Vagina (tissue), 2 donors: ENCODE results near the gene RPGRIP1. TPM values are rescaled to one million over a fixed set of nuclear protein-coding genes. Genes with fewer than 3 reads are reported as not detected.

Experiments
- DNase-seq, 2 donors: peaks; one replicate each; pipeline ENCODE4 v3.0.0-alpha.2; 2017; ENCODE audit errors: extremely low spot score in 2 of 2
- H3K27ac ChIP-seq: fragments of 200-600 bp; sonication (generic); one replicate; pipeline ENCODE4 v1.5.1; 2019
- H3K27me3 ChIP-seq: fragments of 200-600 bp; sonication (generic); one replicate; pipeline ENCODE4 v1.5.1; 2019
- H3K36me3 ChIP-seq, 2 donors: fragments of 200-600 bp; sonication (generic); one replicate each; pipeline ENCODE4 v1.5.1; 2017 to 2019
- H3K4me1 ChIP-seq: fragments of 200-600 bp; sonication (generic); one replicate; pipeline ENCODE4 v1.5.1; 2019
- H3K4me3 ChIP-seq, 2 donors: fragments of 200-600 bp; sonication (generic); 1 replicate in 1 of 2; 2 replicates in 1 of 2; pipeline ENCODE4 v1.5.1; 2016 to 2019
- H3K9me3 ChIP-seq: fragments of 200-600 bp; sonication (generic); one replicate; pipeline ENCODE4 v1.5.1; 2019
- POLR2A ChIP-seq, 2 donors: fragments of 450-650 bp; IDR thresholded peaks; one replicate each; pipeline ENCODE4 v1.6.1; 2017; ENCODE audit warnings: antibody characterized with exemption in 2 of 2, mild to moderate bottlenecking in 2 of 2, moderate library complexity in 2 of 2
- POLR2AphosphoS5 ChIP-seq, 2 donors: sonication (generic); formaldehyde crosslinking; IDR thresholded peaks; one replicate each; pipeline ENCODE4 v1.9.0; 2017; ENCODE audit warnings: antibody characterized with exemption in 2 of 2, mild to moderate bottlenecking in 2 of 2, low read depth in 1 of 2; ENCODE audit not compliant: insufficient read depth in 1 of 2
- intact Hi-C: fragments of 100-400 bp; cut with DNase I; formaldehyde crosslinking; loops from one replicate; pipeline ENCODE4 v1.15.1; 2023
- total RNA-seq: library from RNA; depleted of rRNA; stranded (reverse); fragments of >200 nt; gene quantifications from one replicate; pipeline ENCODE4 v1.2.3, GENCODE V29; 2016
- TF ChIP-seq, protein P1 (sequence below), 3 experiments: fragments of 450-650 bp in 2 of 3; fragments of 200-600 bp in 1 of 3; sonication (generic) in 1 of 3; IDR thresholded peaks; one replicate each; pipeline ENCODE4 v1.5.1; 2017 to 2019; ENCODE audit warnings: antibody characterized with exemption in 3 of 3, mild to moderate bottlenecking in 2 of 3, moderate library complexity in 2 of 3

The RPGRIP1 gene
- total RNA-seq, 1 donor from 2014 or later: not detected

DNA sequence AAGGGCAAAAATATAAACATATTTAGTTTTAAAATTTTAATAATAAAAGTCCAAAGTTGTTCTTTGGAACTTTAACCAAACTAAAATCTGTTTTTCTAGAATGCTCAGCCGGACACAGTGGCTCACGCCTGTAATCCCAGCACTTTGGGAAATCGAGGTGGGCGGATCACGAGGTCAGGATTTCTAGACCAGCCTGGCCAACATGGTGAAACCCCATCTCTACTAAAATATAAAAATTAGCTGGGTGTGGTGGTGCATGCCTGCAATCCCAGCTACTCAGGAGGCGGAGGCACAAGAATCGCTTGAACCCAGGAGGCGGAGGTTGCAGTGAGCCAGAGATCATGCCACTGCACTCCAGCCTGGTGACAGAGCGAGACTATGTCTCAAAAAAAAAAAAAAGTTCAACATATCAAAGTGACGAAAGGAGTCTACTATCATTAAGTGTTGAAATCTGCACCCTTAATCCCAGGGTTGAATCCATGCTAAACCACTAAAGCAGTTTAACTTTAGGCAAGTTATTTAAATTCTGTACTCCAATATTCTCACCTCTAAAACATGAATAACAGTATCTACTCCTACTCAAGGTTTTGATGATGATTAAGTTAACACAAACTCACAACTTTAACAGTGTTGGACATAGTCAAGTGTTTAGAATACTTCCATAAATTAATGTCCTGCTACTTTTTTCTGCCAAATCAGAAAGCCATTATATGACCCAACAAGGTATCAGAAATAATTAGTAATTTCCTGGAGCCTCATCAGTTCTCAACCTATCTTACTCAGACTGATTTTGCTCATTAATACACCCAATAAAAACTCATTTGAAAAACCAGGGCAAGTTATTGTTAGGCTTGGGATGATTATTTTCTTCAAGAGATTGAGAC lies 21.6 kb upstream of the RPGRIP1 start:
- Histone ChIP-seq H3K27me3 (no peaks in the 10 kb centered on the region), H3K4me1 (peaks cover 72% of the 10 kb centered on the region), H3K36me3 (peaks cover 0 to 24% of the 10 kb centered on the region in 2 donors), H3K4me3 (no peak overlapping the region), H3K9me3 (no peaks in the 10 kb centered on the region), H3K27ac (no peak overlapping the region)
- TF ChIP-seq, protein P1, sequence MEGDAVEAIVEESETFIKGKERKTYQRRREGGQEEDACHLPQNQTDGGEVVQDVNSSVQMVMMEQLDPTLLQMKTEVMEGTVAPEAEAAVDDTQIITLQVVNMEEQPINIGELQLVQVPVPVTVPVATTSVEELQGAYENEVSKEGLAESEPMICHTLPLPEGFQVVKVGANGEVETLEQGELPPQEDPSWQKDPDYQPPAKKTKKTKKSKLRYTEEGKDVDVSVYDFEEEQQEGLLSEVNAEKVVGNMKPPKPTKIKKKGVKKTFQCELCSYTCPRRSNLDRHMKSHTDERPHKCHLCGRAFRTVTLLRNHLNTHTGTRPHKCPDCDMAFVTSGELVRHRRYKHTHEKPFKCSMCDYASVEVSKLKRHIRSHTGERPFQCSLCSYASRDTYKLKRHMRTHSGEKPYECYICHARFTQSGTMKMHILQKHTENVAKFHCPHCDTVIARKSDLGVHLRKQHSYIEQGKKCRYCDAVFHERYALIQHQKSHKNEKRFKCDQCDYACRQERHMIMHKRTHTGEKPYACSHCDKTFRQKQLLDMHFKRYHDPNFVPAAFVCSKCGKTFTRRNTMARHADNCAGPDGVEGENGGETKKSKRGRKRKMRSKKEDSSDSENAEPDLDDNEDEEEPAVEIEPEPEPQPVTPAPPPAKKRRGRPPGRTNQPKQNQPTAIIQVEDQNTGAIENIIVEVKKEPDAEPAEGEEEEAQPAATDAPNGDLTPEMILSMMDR (IDR thresholded peaks at IDR 0.05): no peak
- TF ChIP-seq POLR2A (IDR thresholded peaks at IDR 0.05) (no peak), POLR2AphosphoS5 (IDR thresholded peaks at IDR 0.05; ENCODE audit: insufficient read depth in 1 of 2, low read depth in 1 of 2) (no peak)
- intact Hi-C loops: no loop called here
- no peak for DNase-seq

DNA sequence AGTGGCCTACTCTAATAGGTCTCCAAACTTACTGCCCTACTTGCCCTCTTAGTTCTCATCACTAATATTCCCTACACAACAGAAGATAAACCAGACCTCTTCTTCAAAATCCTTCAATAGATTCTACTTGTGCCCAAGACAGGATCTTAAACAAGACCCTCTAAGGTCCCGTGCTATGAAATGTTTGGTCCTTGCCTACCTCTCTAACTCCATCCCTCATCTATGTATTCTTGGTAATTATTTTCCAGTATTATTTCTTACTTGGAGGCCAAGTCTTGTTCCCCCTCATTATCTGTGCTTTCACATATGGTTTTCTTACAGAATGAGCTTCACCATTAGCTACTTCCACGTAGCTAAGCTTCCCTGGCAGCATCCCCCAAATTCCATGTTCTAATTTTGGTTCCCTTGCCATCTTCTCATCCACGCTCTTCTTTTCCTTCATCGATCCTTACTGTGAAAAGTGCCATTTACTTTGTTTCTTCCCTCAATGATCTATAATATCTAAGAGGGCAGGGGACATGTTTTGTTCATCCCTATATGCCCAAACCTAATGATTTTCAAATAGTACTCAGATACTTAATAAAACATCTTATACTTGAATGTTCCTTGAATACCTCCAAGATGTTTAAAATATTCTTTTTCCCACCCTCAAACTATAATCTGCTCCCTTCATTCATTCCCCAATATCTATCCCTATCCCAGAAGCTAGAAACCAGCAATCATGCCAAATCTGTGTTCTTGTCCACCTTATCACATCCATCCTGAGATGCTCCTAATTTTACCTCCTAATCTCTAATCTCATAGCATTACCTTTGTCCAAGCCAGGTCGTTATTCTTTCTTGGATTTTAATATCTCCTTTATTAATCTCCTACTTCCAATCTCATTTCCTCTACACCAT lies 20.7 kb upstream of the RPGRIP1 start:
- TF ChIP-seq POLR2AphosphoS5 (IDR thresholded peaks at IDR 0.05; ENCODE audit: insufficient read depth in 1 of 2, low read depth in 1 of 2) (no peak), POLR2A (IDR thresholded peaks at IDR 0.05) (no peak)
- TF ChIP-seq, protein P1 (IDR thresholded peaks at IDR 0.05): no peak
- Histone ChIP-seq H3K4me1 (peaks cover 81% of the 10 kb centered on the region), H3K9me3 (no peaks in the 10 kb centered on the region), H3K4me3 (no peak overlapping the region), H3K27me3 (no peaks in the 10 kb centered on the region), H3K36me3 (peaks cover 0 to 19% of the 10 kb centered on the region in 2 donors), H3K27ac (no peak overlapping the region)
- no peak for DNase-seq
- intact Hi-C loops: no loop called here

DNA sequence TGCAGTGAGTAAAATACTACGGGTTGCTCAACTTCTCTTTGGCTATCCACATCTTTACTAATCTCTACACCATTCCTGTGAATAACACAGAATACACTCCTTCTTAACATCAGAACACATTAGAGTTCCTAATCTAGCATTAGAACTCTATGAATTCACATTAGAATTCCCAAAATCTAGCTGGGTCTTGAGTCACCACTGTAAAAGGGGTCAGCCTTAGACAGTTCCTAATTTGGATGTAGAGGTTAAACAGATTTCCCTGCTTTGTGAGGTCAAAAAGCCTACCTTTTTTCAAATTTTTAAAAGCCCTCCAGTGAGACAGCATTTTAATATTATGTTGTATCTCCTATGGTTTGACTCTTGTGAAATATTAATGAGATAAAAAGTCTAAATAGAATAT lies 18.1 kb upstream of the RPGRIP1 start:
- peaks cover 0 to 23% of the 10 kb centered on the region in 2 donors for H3K36me3 ChIP-seq
- TF ChIP-seq POLR2AphosphoS5 (IDR thresholded peaks at IDR 0.05; ENCODE audit: insufficient read depth in 1 of 2, low read depth in 1 of 2): no peak
- no peak for TF ChIP-seq POLR2A (IDR thresholded peaks at IDR 0.05)
- TF ChIP-seq, protein P1 (IDR thresholded peaks at IDR 0.05): no peak
- peaks cover 87% of the 10 kb centered on the region for H3K4me1 ChIP-seq
- H3K9me3 ChIP-seq: no peaks in the 10 kb centered on the region
- intact Hi-C loops: no loop called here
- H3K4me3 ChIP-seq: no peak overlapping the region
- no peaks in the 10 kb centered on the region for H3K27me3 ChIP-seq
- no peak overlapping the region for H3K27ac ChIP-seq
- DNase-seq: no peak

DNA sequence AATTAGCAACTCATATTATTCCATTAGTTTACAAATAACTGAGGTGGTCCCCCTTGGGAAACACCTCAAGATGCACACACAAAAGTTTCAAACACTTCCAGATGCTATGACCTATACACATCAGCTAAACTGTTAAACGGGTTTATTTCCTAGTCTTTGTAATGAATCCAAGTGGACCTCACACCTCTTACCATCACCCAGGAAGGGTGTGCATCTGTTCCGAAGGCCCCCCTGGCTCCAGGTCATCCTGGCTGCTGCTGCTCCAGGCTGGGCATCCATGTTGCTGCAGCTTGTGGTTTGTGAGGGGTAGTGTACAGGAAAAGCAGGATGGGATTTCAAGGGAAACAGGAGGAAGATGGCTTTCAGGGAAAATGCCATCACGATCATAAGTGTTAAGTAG lies 17.5 kb upstream of the RPGRIP1 start:
- no peak overlapping the region for H3K27ac ChIP-seq
- DNase-seq: no peak
- no peaks in the 10 kb centered on the region for H3K9me3 ChIP-seq
- H3K27me3 ChIP-seq: no peaks in the 10 kb centered on the region
- H3K4me1 ChIP-seq: peaks cover 87% of the 10 kb centered on the region
- intact Hi-C loops: no loop called here
- peaks cover 0 to 23% of the 10 kb centered on the region in 2 donors for H3K36me3 ChIP-seq
- H3K4me3 ChIP-seq: no peak overlapping the region
- no peak for TF ChIP-seq POLR2A (IDR thresholded peaks at IDR 0.05)
- TF ChIP-seq POLR2AphosphoS5 (IDR thresholded peaks at IDR 0.05; ENCODE audit: insufficient read depth in 1 of 2, low read depth in 1 of 2): no peak
- TF ChIP-seq, protein P1 (IDR thresholded peaks at IDR 0.05): no peak
